Measurements from ENCODE around the gene WNT3. TPM values are rescaled to one million over a fixed set of nuclear protein-coding genes. Genes with fewer than 3 reads are reported as not detected.

The WNT3 gene
- total and polyA plus RNA-seq, 10 donors, result 0.32 to 0.94 (median 0.67) TPM

GRCh38 chr17:46800573-46800972, 17.9 kb downstream of the WNT3 start:
- no peak overlapping the region for H3K27ac ChIP-seq
- intact Hi-C loops (cut with DNase I; ENCODE audit: low total_unique reads), result no loop called here
- no peaks in the 10 kb centered on the region for H3K4me1 ChIP-seq
- no peak for DNase-seq
- H3K4me3 ChIP-seq, result no peak overlapping the region
- TF ChIP-seq POLR2AphosphoS5 (IDR thresholded peaks at IDR 0.05) (no peak), CTCF (IDR thresholded peaks at IDR 0.05 in 8 of 11, conservative IDR thresholded peaks at IDR 0.05 in 3 of 11) (no peak)
- H3K36me3 ChIP-seq, result no peaks in the 10 kb centered on the region
- no peaks in the 10 kb centered on the region for H3K9me3 ChIP-seq
- 96 to 98% (median 97%) methylated on average over 4 of the region's 4 CpGs for WGBS, 5 donors
- H3K27me3 ChIP-seq (replicated peaks in 1 of 7), result peaks cover 0 to 11% (median 0%) of the 10 kb centered on the region in 7 donors

GRCh38 chr17:46796956-46797530, 21.4 kb downstream of the WNT3 start:
- H3K4me1 ChIP-seq, result no peaks in the 10 kb centered on the region
- no peak for TF ChIP-seq CTCF (IDR thresholded peaks at IDR 0.05 in 8 of 11, conservative IDR thresholded peaks at IDR 0.05 in 3 of 11)
- no peak for TF ChIP-seq POLR2A (IDR thresholded peaks at IDR 0.05)
- TF ChIP-seq POLR2AphosphoS5 (IDR thresholded peaks at IDR 0.05), result no peak
- H3K36me3 ChIP-seq, result no peaks in the 10 kb centered on the region
- no peak for DNase-seq
- intact Hi-C loops (cut with DNase I; ENCODE audit: low total_unique reads), result no loop called here
- no peak overlapping the region for H3K4me3 ChIP-seq
- 70 to 82% (median 74%) methylated on average over 8 of the region's 8 CpGs for WGBS, 5 donors
- peaks cover 0 to 41% (median 0%) of the 10 kb centered on the region in 7 donors for H3K27me3 ChIP-seq (replicated peaks in 1 of 7)
- H3K9me3 ChIP-seq, result no peaks in the 10 kb centered on the region
- no peak overlapping the region for H3K27ac ChIP-seq

- H3K27ac ChIP-seq, result no peak overlapping the region
- intact Hi-C loops (cut with DNase I; ENCODE audit: low total_unique reads), result no loop called here
- WGBS, 5 donors, result 57 to 85% (median 80%) methylated on average over 5 to 7 of the region's 7 CpGs
- peaks cover 0 to 46% (median under 1%) of the 10 kb centered on the region in 7 donors for H3K27me3 ChIP-seq (replicated peaks in 1 of 7)
- H3K36me3 ChIP-seq, result no peaks in the 10 kb centered on the region
- TF ChIP-seq POLR2A (IDR thresholded peaks at IDR 0.05) (no peak), POLR2AphosphoS5 (IDR thresholded peaks at IDR 0.05) (no peak), CTCF (IDR thresholded peaks at IDR 0.05 in 8 of 11, conservative IDR thresholded peaks at IDR 0.05 in 3 of 11) (no peak)
- H3K4me3 ChIP-seq, result no peak overlapping the region
- H3K9me3 ChIP-seq, result no peaks in the 10 kb centered on the region
- no peak for DNase-seq
- H3K4me1 ChIP-seq, result no peaks in the 10 kb centered on the region
Observed at GRCh38 chr17:46796524-46796923, 22.0 kb downstream of the WNT3 start.

- DNase-seq, result no peak
- no peaks in the 10 kb centered on the region for H3K9me3 ChIP-seq
- no peaks in the 10 kb centered on the region for H3K36me3 ChIP-seq
- H3K4me1 ChIP-seq, result no peaks in the 10 kb centered on the region
- intact Hi-C loops (cut with DNase I; ENCODE audit: low total_unique reads), result no loop called here
- H3K4me3 ChIP-seq, result no peak overlapping the region
- 57 to 76% (median 72%) methylated on average over 3 of the region's 3 CpGs for WGBS, 5 donors
- H3K27ac ChIP-seq, result no peak overlapping the region
- peaks cover 0 to 50% (median 3%) of the 10 kb centered on the region in 7 donors for H3K27me3 ChIP-seq (replicated peaks in 1 of 7)
- TF ChIP-seq POLR2AphosphoS5 (IDR thresholded peaks at IDR 0.05), result no peak
- no peak for TF ChIP-seq CTCF (IDR thresholded peaks at IDR 0.05 in 8 of 11, conservative IDR thresholded peaks at IDR 0.05 in 3 of 11)
- no peak for TF ChIP-seq POLR2A (IDR thresholded peaks at IDR 0.05)
Observed at GRCh38 chr17:46796084-46796483, 22.4 kb downstream of the WNT3 start.

Data from spleen (tissue), 11 donors.